HepG2 (cell line): ENCODE results near the gene RPL26. TPM values are rescaled to one million over a fixed set of nuclear protein-coding genes. Genes with fewer than 3 reads are reported as not detected.

Experiments
- ERF ChIP-seq: IDR thresholded peaks from 2 replicates; pipeline ENCODE4 v1.6.1; 2018; ENCODE audit warnings: missing biosample characterization, missing genetic modification reagents
- FLYWCH1 ChIP-seq: sonication (generic); formaldehyde crosslinking; IDR thresholded peaks from 2 replicates; pipeline ENCODE4 v1.8.1; 2023; ENCODE audit warnings: mild to moderate bottlenecking, missing genetic modification reagents
- HMGXB4 ChIP-seq, 2 experiments: sonication (generic) in 1 of 2; formaldehyde crosslinking in 1 of 2; IDR thresholded peaks; 2 replicates each; pipeline versions ENCODE4 v1.4.0 to v1.6.1; 2018 to 2020; ENCODE audit warnings: missing genetic modification reagents in 2 of 2, borderline replicate concordance in 1 of 2, low read depth in 1 of 2, mild to moderate bottlenecking in 1 of 2, missing biosample characterization in 1 of 2
- HOXA7 ChIP-seq: sonication (generic); formaldehyde crosslinking; IDR thresholded peaks from 2 replicates; pipeline ENCODE4 v1.8.1; 2022; ENCODE audit warnings: mild to moderate bottlenecking, missing genetic modification reagents, moderate library complexity
- IRF2 ChIP-seq: IDR thresholded peaks from 2 replicates; pipeline ENCODE4 v1.6.1; 2018; ENCODE audit warnings: missing genetic modification reagents, missing compliant biosample characterization
- MATR3 ChIP-seq: sonication (generic); formaldehyde crosslinking; IDR thresholded peaks from 2 replicates; pipeline ENCODE4 v1.4.0; 2020; ENCODE audit warnings: missing genetic modification reagents
- NFE2L1 ChIP-seq: sonication (generic); formaldehyde crosslinking; IDR thresholded peaks from 2 replicates; pipeline ENCODE4 v1.4.0; 2020; ENCODE audit warnings: missing genetic modification reagents, mild to moderate bottlenecking, borderline replicate concordance
- TERF1 ChIP-seq: sonication (generic); formaldehyde crosslinking; IDR thresholded peaks from 2 replicates; pipeline ENCODE4 v1.8.0; 2022; ENCODE audit warnings: mild to moderate bottlenecking, missing genetic modification reagents, moderate library complexity
- ZBTB39 ChIP-seq: sonication (generic); formaldehyde crosslinking; IDR thresholded peaks from 2 replicates; pipeline ENCODE4 v1.5.0; 2020; ENCODE audit warnings: missing genetic modification reagents
- ZBTB7A ChIP-seq: sonication (generic); formaldehyde crosslinking; IDR thresholded peaks from 2 replicates; pipeline ENCODE4 v1.8.0; 2022; ENCODE audit warnings: mild to moderate bottlenecking, missing genetic modification reagents
- ZNF225 ChIP-seq: sonication (generic); formaldehyde crosslinking; IDR thresholded peaks from 2 replicates; pipeline ENCODE4 v1.4.0; 2020; ENCODE audit warnings: mild to moderate bottlenecking, missing genetic modification reagents
- ZNF530 ChIP-seq: sonication (generic); formaldehyde crosslinking; IDR thresholded peaks from 2 replicates; pipeline ENCODE4 v1.5.0; 2020; ENCODE audit warnings: low read depth, mild to moderate bottlenecking, missing genetic modification reagents
- polyA plus RNA-seq, 8 experiments: library from polyadenylated mRNA; depleted of rRNA in 3 of 8; stranded (reverse) in 7 of 8; unstranded in 1 of 8; fragments of >200 nt; fragmentation: Illumina TruSeq in 4 of 8; extraction: Trizol in 4 of 8; gene quantifications; 2 replicates each; pipeline versions ENCODE4 v1.2.1 to v1.2.3, GENCODE V29; 2011 to 2016; ENCODE audit warnings: low read depth in 4 of 8, missing spikeins in 1 of 8, mixed read lengths in 1 of 8; ENCODE audit not compliant: insufficient read depth in 1 of 8
- total RNA-seq, 5 experiments: library from RNA; depleted of rRNA; stranded (reverse); fragments of >200 nt; fragmentation: Illumina TruSeq; extraction: Trizol; gene quantifications; 2 replicates each; pipeline ENCODE4 v1.2.3, GENCODE V29; 2016; ENCODE audit warnings: low read depth in 1 of 5
- TF ChIP-seq, protein P1 (sequence below): sonication (generic); formaldehyde crosslinking; IDR thresholded peaks from 2 replicates; pipeline ENCODE4 v1.4.0; 2020; ENCODE audit warnings: missing genetic modification reagents, borderline replicate concordance
- TF ChIP-seq, protein P2 (sequence below): sonication (generic); formaldehyde crosslinking; IDR thresholded peaks from 2 replicates; pipeline ENCODE4 v1.5.0; 2020; ENCODE audit warnings: mild to moderate bottlenecking, missing genetic modification reagents, moderate library complexity

Gene RPL26
- total and polyA plus RNA-seq, 2 of the 13 experiments (the other 11 are each of a cell fraction or from before 2014, with no cell fraction given): 2,817 to 3,529 TPM

GRCh38 chr17:8420041-8420934 lies 37.3 kb upstream of the RPL26 start (continued):
- TF ChIP-seq, protein P1, sequence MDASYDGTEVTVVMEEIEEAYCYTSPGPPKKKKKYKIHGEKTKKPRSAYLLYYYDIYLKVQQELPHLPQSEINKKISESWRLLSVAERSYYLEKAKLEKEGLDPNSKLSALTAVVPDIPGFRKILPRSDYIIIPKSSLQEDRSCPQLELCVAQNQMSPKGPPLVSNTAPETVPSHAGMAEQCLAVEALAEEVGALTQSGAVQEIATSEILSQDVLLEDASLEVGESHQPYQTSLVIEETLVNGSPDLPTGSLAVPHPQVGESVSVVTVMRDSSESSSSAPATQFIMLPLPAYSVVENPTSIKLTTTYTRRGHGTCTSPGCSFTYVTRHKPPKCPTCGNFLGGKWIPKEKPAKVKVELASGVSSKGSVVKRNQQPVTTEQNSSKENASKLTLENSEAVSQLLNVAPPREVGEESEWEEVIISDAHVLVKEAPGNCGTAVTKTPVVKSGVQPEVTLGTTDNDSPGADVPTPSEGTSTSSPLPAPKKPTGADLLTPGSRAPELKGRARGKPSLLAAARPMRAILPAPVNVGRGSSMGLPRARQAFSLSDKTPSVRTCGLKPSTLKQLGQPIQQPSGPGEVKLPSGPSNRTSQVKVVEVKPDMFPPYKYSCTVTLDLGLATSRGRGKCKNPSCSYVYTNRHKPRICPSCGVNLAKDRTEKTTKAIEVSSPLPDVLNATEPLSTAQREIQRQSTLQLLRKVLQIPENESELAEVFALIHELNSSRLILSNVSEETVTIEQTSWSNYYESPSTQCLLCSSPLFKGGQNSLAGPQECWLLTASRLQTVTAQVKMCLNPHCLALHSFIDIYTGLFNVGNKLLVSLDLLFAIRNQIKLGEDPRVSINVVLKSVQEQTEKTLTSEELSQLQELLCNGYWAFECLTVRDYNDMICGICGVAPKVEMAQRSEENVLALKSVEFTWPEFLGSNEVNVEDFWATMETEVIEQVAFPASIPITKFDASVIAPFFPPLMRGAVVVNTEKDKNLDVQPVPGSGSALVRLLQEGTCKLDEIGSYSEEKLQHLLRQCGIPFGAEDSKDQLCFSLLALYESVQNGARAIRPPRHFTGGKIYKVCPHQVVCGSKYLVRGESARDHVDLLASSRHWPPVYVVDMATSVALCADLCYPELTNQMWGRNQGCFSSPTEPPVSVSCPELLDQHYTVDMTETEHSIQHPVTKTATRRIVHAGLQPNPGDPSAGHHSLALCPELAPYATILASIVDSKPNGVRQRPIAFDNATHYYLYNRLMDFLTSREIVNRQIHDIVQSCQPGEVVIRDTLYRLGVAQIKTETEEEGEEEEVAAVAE (CRISPR knock-in tag): peak; percentile 69; the same call in 1 of the 2 replicates
- TF ChIP-seq TERF1 (CRISPR knock-in tag) (no peak), HMGXB4 (CRISPR knock-in tag; IDR thresholded peaks at IDR 0.05; ENCODE audit: borderline replicate concordance in 1 of 2, low read depth in 1 of 2) (peak; percentile 28 to 70; a peak in 2 of 4 replicates), NFE2L1 (no peak), ZNF530 (no peak), HOXA7 (CRISPR knock-in tag) (no peak), FLYWCH1 (CRISPR knock-in tag) (no peak), MATR3 (CRISPR knock-in tag) (no peak), ZBTB39 (CRISPR knock-in tag) (no peak; the same call in 1 of the 2 replicates), ZNF225 (CRISPR knock-in tag) (no peak), ZBTB7A (CRISPR knock-in tag) (no peak), ERF (peak; percentile 82), IRF2 (peak; percentile 89)
- TF ChIP-seq, protein P2, sequence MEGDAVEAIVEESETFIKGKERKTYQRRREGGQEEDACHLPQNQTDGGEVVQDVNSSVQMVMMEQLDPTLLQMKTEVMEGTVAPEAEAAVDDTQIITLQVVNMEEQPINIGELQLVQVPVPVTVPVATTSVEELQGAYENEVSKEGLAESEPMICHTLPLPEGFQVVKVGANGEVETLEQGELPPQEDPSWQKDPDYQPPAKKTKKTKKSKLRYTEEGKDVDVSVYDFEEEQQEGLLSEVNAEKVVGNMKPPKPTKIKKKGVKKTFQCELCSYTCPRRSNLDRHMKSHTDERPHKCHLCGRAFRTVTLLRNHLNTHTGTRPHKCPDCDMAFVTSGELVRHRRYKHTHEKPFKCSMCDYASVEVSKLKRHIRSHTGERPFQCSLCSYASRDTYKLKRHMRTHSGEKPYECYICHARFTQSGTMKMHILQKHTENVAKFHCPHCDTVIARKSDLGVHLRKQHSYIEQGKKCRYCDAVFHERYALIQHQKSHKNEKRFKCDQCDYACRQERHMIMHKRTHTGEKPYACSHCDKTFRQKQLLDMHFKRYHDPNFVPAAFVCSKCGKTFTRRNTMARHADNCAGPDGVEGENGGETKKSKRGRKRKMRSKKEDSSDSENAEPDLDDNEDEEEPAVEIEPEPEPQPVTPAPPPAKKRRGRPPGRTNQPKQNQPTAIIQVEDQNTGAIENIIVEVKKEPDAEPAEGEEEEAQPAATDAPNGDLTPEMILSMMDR (CRISPR knock-in tag): no peak
